ENCODE data around the gene ITIH4.

DNA sequence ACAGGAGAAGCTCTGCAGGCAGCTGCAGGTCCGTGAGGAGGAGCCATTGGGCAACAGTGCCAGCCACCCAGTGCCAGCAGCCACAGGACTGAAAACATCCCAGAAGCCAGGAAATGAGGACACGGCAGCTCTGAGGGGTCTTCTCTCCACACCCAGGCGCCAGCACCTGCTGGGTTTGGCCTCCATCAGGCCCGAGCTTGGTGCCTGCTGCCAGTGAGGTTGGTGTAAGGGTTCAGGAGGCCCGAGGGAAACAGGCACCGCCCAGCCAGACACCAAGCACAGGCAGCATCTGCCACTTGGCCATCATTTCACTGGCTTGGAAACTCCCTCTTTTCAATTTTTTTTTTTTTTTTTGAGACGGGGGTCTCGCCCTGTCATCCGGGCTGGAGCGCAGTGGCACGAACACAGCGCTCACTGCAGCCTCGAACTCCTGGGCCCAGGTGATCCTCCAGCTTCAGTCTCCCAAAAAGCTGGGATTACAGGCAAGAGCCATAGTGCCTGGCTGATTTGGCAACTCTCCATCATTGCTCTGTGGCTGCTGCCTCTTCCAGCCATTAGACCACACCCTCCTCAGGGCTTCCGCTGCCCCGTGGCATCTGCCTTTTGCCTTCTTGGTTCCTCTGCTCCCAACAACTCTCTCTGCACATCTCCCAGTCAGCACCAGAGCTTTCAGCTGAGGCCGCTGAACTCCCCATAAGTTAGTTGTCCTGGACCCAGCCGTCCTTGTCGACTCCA is 37.3 kb downstream of the ITIH4 start:
- TF ChIP-seq, protein P1, sequence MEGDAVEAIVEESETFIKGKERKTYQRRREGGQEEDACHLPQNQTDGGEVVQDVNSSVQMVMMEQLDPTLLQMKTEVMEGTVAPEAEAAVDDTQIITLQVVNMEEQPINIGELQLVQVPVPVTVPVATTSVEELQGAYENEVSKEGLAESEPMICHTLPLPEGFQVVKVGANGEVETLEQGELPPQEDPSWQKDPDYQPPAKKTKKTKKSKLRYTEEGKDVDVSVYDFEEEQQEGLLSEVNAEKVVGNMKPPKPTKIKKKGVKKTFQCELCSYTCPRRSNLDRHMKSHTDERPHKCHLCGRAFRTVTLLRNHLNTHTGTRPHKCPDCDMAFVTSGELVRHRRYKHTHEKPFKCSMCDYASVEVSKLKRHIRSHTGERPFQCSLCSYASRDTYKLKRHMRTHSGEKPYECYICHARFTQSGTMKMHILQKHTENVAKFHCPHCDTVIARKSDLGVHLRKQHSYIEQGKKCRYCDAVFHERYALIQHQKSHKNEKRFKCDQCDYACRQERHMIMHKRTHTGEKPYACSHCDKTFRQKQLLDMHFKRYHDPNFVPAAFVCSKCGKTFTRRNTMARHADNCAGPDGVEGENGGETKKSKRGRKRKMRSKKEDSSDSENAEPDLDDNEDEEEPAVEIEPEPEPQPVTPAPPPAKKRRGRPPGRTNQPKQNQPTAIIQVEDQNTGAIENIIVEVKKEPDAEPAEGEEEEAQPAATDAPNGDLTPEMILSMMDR (IDR thresholded peaks at IDR 0.05), result no peak
- TF ChIP-seq POLR2AphosphoS5 (IDR thresholded peaks at IDR 0.05; ENCODE audit: low read depth, low read length), result no peak
- TF ChIP-seq, protein P2, sequence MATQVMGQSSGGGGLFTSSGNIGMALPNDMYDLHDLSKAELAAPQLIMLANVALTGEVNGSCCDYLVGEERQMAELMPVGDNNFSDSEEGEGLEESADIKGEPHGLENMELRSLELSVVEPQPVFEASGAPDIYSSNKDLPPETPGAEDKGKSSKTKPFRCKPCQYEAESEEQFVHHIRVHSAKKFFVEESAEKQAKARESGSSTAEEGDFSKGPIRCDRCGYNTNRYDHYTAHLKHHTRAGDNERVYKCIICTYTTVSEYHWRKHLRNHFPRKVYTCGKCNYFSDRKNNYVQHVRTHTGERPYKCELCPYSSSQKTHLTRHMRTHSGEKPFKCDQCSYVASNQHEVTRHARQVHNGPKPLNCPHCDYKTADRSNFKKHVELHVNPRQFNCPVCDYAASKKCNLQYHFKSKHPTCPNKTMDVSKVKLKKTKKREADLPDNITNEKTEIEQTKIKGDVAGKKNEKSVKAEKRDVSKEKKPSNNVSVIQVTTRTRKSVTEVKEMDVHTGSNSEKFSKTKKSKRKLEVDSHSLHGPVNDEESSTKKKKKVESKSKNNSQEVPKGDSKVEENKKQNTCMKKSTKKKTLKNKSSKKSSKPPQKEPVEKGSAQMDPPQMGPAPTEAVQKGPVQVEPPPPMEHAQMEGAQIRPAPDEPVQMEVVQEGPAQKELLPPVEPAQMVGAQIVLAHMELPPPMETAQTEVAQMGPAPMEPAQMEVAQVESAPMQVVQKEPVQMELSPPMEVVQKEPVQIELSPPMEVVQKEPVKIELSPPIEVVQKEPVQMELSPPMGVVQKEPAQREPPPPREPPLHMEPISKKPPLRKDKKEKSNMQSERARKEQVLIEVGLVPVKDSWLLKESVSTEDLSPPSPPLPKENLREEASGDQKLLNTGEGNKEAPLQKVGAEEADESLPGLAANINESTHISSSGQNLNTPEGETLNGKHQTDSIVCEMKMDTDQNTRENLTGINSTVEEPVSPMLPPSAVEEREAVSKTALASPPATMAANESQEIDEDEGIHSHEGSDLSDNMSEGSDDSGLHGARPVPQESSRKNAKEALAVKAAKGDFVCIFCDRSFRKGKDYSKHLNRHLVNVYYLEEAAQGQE (IDR thresholded peaks at IDR 0.05; ENCODE audit: insufficient read depth in 1 of 2, low read depth in 2 of 2, low read length in 1 of 2), result no peak
- no peak for TF ChIP-seq SIN3A (IDR thresholded peaks at IDR 0.05; ENCODE audit: borderline replicate concordance, insufficient read depth, low read depth, low read length)
- TF ChIP-seq TCF7L2 (IDR thresholded peaks at IDR 0.05; ENCODE audit: low read depth, low read length), result no peak
